ENCODE measurements around the gene ANXA2R. TPM values are rescaled to one million over a fixed set of nuclear protein-coding genes. Genes with fewer than 3 reads are reported as not detected.

The ANXA2R gene
- total and polyA plus RNA-seq, 2 donors (not counting 1 experiment from before 2014, with no cell fraction given), result 0.61 to 1.8 TPM

- Histone ChIP-seq H3K27me3 (ENCODE audit: control insufficient read depth, insufficient read depth, low read length) (no peaks in the 10 kb centered on the region), H3K79me2 (ENCODE audit: control insufficient read depth, insufficient read depth, low read length) (peaks cover 54% of the 10 kb centered on the region), H3K9ac (ENCODE audit: insufficient read depth, low read length) (no peak overlapping the region), H4K20me1 (ENCODE audit: control insufficient read depth, extremely low read depth, insufficient read depth, low read length) (no peaks in the 10 kb centered on the region), H3K4me2 (ENCODE audit: extremely low read depth, insufficient read depth, low read length) (no peak overlapping the region), H3K9me3 (ENCODE audit: control insufficient read depth, insufficient read depth, low read depth, low read length) (no peaks in the 10 kb centered on the region), H3K36me3 (ENCODE audit: control insufficient read depth, insufficient read depth, low read length) (peaks cover under 1% of the 10 kb centered on the region), H2AFZ (ENCODE audit: low read length) (no peak overlapping the region), H3K4me1 (ENCODE audit: control insufficient read depth, extremely low read depth, insufficient read depth, low read length) (peaks cover 2% of the 10 kb centered on the region), H3K27ac (ENCODE audit: insufficient read depth, low read length) (no peak overlapping the region), H3K4me3 (replicated peaks in 1 of 4; ENCODE audit: control extremely low read depth in 1 of 4, insufficient read depth in 1 of 4, low read depth in 3 of 4, low read length in 4 of 4) (no peak overlapping the region)
- no peak for TF ChIP-seq EZH2 (IDR thresholded peaks at IDR 0.05; ENCODE audit: low read length, missing control alignments)
- no peak for TF ChIP-seq CTCF (conservative IDR thresholded peaks at IDR 0.05 in 1 of 2, IDR thresholded peaks at IDR 0.05 in 1 of 2; ENCODE audit: low read depth in 1 of 2, low read length in 2 of 2)
- peak in 1 of 2 donors; percentile 69 for DNase-seq (ENCODE audit: low read depth in 2 of 2)
Observed at GRCh38 chr5:43049236-43049635, 9.1 kb upstream of the ANXA2R start.

GRCh38 chr5:43046474-43046873, 6.4 kb upstream of the ANXA2R start:
- TF ChIP-seq CTCF (conservative IDR thresholded peaks at IDR 0.05 in 1 of 2, IDR thresholded peaks at IDR 0.05 in 1 of 2; ENCODE audit: low read depth in 1 of 2, low read length in 2 of 2) (no peak), EZH2 (IDR thresholded peaks at IDR 0.05; ENCODE audit: low read length, missing control alignments) (no peak)
- Histone ChIP-seq H4K20me1 (ENCODE audit: control insufficient read depth, extremely low read depth, insufficient read depth, low read length) (no peaks in the 10 kb centered on the region), H3K9ac (ENCODE audit: insufficient read depth, low read length) (no peak overlapping the region), H3K9me3 (ENCODE audit: control insufficient read depth, insufficient read depth, low read depth, low read length) (no peaks in the 10 kb centered on the region), H3K27me3 (ENCODE audit: control insufficient read depth, insufficient read depth, low read length) (no peaks in the 10 kb centered on the region), H3K4me3 (replicated peaks in 1 of 4; ENCODE audit: control extremely low read depth in 1 of 4, insufficient read depth in 1 of 4, low read depth in 3 of 4, low read length in 4 of 4) (no peak overlapping the region), H3K27ac (ENCODE audit: insufficient read depth, low read length) (no peak overlapping the region), H3K79me2 (ENCODE audit: control insufficient read depth, insufficient read depth, low read length) (peaks cover 56% of the 10 kb centered on the region), H3K4me2 (ENCODE audit: extremely low read depth, insufficient read depth, low read length) (no peak overlapping the region), H3K36me3 (ENCODE audit: control insufficient read depth, insufficient read depth, low read length) (peaks cover 2% of the 10 kb centered on the region), H3K4me1 (ENCODE audit: control insufficient read depth, extremely low read depth, insufficient read depth, low read length) (peaks cover 4% of the 10 kb centered on the region), H2AFZ (ENCODE audit: low read length) (no peak overlapping the region)
- DNase-seq (ENCODE audit: low read depth in 2 of 2), result no peak

GRCh38 chr5:43045236-43045635, 5.1 kb upstream of the ANXA2R start:
- Histone ChIP-seq H3K79me2 (ENCODE audit: control insufficient read depth, insufficient read depth, low read length) (peaks cover 62% of the 10 kb centered on the region), H3K4me1 (ENCODE audit: control insufficient read depth, extremely low read depth, insufficient read depth, low read length) (peaks cover 4% of the 10 kb centered on the region), H3K4me2 (ENCODE audit: extremely low read depth, insufficient read depth, low read length) (peak overlapping the region; percentile 37), H4K20me1 (ENCODE audit: control insufficient read depth, extremely low read depth, insufficient read depth, low read length) (no peaks in the 10 kb centered on the region), H3K9me3 (ENCODE audit: control insufficient read depth, insufficient read depth, low read depth, low read length) (no peaks in the 10 kb centered on the region), H3K9ac (ENCODE audit: insufficient read depth, low read length) (no peak overlapping the region), H3K27ac (ENCODE audit: insufficient read depth, low read length) (no peak overlapping the region), H3K27me3 (ENCODE audit: control insufficient read depth, insufficient read depth, low read length) (no peaks in the 10 kb centered on the region), H3K36me3 (ENCODE audit: control insufficient read depth, insufficient read depth, low read length) (peaks cover 2% of the 10 kb centered on the region), H2AFZ (ENCODE audit: low read length) (no peak overlapping the region), H3K4me3 (replicated peaks in 1 of 4; ENCODE audit: control extremely low read depth in 1 of 4, insufficient read depth in 1 of 4, low read depth in 3 of 4, low read length in 4 of 4) (peak overlapping the region in 1 of 4 experiments; percentile 62)
- no peak for DNase-seq (ENCODE audit: low read depth in 2 of 2)
- no peak for TF ChIP-seq CTCF (conservative IDR thresholded peaks at IDR 0.05 in 1 of 2, IDR thresholded peaks at IDR 0.05 in 1 of 2; ENCODE audit: low read depth in 1 of 2, low read length in 2 of 2)
- TF ChIP-seq EZH2 (IDR thresholded peaks at IDR 0.05; ENCODE audit: low read length, missing control alignments), result no peak
